Amniotic epithelial cell (primary cell): Measurements from ENCODE around the gene HCN2.
A peak's percentile ranks its signal among the peaks of the same experiment; 100 is the strongest.
"Not testable (repeated sequence)": the region's sequence is repeated elsewhere in the genome, so short reads cannot be mapped to it uniquely, and the experiment has no call there.

Source experiments
- DNase-seq: peaks from one replicate; pipeline ENCODE4 v3.0.0-alpha.2; 2010; ENCODE audit warnings: low read depth

Gene HCN2

DNA sequence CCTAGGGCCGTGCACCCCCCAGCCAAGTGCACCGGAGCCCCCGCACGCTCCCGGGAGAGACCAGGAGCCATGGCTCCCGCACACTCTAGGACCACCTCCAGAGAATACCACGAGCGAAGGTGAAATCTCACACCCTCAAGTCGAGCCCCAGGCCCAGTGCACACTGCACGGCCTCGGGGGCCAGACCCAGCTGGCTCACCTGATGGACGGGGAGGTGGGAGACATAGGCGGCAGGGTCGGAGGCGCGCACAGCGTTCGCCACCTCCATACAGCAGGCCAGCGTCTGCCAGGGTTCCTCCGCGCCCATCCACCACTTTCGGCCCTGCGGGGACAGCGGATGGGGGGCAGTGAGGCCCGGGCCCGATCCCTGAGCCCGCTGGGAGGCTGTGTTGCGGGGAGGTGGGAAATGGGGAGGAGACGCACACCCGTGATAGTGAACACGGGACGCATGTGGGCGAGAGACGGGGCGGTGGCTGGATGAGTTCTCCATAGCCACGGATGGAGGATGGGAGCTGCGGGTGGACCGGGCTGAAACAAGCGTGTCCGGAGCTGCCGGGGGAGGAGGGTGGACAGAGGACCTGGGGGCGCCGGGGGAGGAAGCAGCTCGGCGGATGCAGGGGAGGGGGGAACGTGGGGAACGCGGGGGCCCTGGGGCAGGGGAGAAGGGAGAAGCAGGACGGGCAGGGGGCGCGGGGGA, 30.6 kb downstream of the HCN2 start:
- no peak for DNase-seq

DNA sequence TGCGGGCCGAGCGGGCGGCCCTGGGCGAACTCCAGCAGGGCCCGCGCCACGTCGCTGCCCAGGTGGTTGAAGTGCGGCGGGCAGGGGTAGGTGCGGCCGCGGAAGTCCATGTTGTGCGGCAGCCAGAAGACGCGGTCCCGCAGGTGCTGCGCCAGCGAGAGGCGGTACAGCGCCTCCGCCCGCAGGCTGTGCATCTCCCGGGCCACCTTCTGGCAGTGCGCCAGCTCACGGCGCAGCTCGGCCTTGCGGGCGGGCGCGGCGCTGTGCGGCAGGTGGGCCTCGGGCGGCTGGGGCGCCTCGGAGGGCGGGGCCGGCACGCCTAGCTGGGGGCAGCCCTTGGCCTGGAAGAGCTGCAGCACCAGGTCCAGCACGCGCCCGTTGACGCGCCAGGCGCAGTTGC, 31.5 kb downstream of the HCN2 start:
- not testable (repeated sequence) for DNase-seq

DNA sequence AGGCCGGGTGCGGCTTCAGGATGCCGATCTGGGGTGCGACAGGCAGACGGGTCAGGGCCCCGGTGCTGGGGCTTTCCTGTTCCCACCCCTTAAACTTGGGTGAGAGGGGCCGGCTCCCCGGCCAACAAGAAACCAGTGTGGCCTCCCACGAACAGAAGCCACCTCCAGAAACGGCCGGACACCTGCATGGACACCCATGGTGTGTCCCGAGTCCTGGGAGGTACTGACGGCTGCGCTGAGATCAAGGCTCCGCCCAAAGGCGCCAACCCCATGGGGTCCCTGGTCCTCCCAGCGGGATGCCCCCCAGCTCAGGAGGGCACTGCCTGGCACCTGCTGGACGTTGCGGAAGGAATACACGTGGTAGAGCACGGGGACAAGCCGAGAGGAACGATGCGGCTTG, 32.1 kb downstream of the HCN2 start:
- DNase-seq: no peak

DNA sequence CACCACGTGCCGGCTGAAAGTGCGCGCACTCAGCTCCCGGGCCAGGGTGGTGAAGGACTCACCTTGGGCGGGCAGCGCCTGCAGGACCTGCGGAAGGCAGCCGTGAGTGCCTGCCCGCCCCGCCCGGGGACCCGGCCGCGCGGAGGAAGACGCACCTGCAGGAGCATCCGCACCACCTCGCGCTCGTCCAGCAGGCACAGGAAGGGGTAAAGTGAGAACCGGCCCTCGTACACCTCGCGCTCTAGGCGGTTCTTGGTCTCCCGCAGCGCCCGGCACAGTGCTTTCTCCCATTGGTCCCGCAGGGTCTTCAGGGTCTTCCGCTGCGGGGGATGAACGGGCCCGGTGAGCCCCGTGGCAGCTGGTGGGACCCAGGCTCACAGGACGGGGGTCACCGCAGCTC, 33.0 kb downstream of the HCN2 start:
- DNase-seq: no peak

DNA sequence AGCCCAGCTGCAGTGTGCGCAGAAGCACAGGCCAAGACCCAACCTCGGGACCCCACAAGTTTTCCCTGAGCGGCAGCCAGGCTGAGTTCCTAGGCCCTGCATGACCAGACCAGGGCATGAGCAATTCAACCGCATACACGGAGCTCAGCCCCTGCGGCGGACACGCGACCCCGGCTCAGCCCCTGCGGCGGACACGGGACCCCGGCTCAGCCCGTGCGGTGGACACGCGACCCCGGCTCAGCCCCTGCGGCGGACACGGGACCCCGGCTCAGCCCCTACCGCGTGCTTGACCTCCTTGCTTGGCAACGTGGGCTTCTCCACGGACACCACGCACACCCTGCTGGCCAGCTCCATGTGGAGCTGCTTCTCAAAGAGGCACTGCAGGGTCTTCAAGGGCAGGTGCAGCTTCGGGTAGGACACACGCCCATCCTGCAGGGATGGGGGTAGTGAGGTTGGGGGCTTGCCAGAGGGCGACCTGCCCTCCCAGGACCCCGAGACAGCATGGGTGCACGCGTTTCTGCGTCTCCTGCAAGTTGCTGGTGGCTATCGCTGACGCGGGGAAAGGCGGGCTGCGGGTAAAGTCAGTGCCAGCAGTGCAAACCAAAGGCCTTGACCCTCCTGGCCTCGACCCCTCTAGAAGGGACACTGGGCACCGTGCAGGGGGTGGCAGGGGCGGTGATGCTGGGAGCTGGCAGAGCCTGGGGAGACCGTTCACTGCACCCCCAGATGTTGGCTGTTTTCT, 33.7 kb downstream of the HCN2 start:
- DNase-seq: no peak

DNA sequence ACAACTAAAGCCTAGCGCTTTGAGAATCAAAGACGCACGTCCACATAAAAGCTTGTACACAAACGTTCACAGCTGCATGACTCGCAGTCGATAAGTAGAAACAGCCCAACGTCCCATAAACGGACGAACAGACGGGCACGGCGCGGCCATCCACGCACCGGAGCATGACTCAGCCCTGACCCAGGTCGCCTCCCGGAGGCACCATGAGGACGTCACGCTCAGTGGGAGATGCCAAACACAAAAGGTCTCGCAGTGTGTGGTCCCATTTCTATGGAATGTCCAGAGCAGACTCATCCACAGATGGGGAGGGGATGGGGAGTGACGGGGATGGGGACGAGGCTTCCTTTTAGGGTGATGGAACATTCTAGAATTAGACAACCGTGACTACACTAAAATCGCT, 34.3 kb downstream of the HCN2 start:
- peak; percentile 42 for DNase-seq

DNA sequence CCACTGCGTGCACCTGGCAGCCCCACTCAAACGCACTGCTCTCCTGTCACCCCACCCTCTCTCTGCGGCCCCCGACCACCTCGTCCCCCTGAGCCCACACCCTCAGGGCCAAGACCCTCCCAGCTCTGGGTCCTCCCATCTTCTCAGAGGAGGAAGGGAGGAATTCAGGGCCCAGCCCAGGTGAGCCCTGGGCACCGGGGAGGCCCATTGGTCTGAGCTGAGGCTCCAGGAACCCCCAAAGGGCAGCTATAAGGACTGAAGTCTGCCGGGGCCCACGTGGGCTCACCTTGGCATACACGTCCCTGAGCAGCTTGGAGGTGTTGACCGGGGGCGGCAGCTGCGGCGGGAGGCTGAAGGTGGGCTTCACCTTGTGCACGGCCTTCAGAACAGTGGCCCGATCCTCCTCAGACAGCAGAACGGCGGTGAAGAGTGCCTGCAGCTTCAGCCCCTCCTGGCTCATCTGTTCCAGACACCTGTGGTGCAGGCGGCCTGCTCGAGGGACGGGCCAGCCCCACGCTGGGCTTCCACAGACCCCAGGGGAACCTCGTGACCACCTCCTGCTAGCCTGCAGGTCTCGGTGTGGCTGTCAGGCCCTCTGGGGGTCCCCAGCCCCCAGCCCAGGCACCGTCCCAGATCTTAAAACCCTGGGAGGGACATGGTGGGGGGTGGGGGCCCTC, 34.9 kb downstream of the HCN2 start:
- DNase-seq: no peak

DNA sequence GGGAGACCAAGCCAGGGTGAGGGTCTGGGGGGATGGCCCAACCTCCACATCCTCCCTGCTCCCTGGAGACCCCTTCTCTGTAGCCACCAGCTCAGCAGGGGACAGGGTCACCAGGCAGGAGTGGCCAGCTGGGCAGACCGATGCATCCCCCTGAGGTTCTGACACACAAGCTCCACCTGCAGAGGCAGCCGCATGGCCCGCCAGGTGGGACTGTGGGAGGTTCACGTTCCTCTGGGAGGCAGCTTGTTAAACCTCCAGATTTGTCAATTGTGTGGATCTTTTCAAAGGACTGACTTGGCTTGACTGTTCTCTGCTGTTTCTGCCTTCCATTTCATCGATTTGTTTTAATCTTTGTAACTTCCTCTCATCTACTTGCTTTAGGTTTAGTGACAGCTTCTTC, 35.6 kb downstream of the HCN2 start:
- DNase-seq: no peak

DNA sequence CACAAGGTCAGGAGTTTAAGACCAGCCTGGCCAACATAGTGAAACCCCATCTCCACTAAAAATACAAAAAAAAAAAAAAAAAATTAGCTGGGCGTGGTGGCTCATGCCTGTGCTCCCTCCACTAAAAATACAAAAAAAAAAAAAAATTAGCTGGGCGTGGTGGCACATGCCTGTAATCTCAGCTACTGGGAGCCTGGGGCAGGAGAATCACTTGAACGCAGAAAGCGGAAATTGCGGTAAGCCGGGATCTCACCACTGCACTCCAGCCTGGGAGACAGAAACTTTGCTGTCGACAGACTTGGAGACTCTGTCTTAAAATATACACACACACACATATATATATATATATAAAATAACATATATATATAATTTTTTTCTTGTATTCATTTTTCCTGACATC, 36.9 kb downstream of the HCN2 start:
- DNase-seq: not testable (repeated sequence)

DNA sequence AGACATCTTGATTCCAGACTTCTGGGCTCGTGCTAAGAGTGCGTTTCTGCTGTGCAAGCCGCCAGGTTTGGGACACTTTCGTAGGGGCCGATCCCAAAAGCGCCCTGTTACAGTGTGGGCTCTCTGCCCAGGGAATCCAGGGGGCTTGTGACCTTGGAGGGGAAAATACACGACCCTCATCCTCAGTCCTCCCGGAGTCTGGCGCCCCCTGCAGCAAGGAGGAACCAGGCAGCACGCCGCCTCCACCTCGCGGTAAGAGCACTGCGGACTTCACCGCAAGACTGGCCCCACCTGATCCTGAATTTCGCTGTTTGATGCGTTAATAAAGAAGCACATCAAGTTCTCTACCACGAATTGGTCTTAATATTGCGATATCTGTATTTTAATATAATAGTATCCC, 38.5 kb downstream of the HCN2 start:
- DNase-seq: no peak

DNA sequence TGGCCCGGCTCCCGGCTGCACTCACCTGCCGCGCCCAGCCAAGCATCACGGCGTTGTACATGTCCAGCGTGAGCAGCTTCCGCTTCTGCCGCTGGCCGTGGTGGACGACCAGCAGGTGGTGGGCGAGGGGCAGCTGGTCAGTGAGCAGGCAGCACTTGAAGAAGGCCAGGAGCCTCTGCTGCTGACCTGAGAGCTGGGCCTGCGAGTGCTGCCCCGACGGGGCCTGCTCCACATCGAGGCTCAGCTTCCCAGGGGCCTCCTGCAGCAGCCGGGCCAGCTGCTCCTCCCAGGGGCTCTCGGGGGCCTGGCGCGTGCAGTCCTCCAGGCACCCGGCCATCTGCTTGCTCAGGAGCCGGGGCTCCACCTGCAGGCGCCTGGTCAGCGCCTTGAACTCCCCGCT, 39.8 kb downstream of the HCN2 start:
- DNase-seq: not testable (repeated sequence)

DNA sequence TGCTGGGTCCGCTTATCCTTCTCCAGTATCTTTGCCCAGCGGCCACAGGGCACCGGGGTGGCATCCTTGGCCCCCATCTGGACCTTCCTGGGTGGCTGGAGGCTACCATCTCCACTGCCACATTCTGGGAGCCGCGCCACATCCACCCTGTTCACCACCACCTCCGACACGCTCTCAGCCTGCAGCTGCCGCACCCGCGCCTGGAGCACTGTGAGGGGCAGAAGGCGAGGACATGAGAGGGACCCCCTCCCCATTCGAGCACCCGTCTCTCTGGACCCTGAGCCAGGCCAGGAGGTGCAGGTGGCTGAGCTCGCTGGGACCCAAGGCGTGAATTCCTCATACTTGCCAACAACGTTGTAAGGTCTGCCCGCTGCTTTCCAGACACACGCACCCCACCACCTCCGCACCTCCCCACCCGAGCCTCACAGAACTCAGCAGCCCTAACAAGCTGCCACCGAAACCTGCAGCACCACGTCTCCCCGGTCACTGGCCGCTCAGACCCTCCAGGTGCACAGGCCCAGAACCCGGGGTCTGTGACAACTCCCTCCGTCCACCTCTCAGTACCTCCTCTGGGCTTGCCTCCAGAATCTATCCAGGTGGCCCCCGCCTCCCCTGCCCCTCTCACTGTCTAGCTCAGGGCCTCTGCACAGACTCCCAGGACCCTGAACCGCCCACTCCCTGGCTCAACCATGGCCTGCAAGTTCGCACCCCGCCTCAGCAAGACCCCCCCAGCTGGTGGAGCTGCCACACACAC, 40.5 kb downstream of the HCN2 start:
- no peak for DNase-seq

DNA sequence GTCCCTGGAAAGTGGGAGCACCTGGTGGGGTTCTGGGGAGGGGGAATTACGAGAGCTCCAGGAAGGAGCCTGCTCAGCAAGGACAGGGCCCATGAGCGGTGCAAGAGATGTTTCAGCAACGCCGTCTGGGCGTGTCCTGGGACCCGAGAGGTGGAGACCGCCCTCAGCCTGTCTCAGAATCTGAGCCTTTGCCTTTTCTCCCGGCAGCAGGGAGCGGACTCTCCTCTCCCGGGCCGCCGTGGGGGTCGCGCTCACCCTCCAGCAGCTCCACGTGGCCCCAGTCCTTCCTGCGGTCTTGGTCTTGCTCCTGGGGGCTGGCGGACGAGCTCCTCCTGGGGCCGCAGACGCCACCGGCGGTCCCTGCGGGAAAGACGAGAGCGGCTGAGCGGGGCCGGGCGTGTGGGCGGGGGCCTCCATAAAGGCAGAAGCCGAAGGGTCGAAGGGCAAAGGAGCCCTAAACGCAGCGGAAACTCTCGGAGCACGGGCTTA, 42.9 kb downstream of the HCN2 start:
- DNase-seq: peak; percentile 47

DNA sequence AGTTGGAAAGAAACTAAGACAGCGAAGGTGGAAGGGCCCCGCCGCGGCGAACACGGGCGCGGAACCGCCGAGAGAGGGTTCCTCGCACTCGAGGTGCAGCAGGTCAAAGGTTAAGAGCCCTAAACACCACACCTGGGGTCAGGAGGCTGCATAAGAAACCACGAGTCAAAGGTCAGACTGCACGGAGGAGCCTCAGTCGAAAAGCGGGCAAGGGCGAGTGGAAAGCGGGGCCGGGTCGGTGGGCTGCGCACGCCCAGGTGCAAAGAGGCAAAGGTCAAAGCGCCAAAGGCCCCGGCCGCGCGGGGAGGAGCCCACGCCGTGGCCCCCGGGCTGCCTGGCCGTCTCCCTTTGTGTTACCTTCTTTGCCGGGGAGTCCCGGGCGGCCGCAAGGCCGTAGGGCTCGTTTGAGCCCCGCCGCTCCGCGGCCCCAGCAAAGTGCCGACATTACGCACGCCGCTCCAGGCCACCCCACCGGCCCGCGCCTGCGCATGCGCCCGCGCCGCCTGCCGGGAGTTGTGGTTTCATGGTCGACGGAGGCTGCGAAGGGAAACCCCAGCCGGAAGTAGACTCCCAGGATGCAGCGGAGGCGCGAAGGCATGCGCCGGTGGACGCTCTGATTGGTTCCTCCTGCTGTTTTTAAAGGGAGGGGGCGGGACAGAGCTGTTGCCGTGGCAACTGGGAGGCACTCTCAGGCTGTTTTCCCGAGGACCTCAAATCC, 43.5 kb downstream of the HCN2 start, which contains the start of gene POLRMT:
POLRMT (minus strand) TSS at position 470 of the 718 bp plus-strand sequence; CDS start at position 445, 25 bp downstream.
- DNase-seq: peak; percentile 96

DNA sequence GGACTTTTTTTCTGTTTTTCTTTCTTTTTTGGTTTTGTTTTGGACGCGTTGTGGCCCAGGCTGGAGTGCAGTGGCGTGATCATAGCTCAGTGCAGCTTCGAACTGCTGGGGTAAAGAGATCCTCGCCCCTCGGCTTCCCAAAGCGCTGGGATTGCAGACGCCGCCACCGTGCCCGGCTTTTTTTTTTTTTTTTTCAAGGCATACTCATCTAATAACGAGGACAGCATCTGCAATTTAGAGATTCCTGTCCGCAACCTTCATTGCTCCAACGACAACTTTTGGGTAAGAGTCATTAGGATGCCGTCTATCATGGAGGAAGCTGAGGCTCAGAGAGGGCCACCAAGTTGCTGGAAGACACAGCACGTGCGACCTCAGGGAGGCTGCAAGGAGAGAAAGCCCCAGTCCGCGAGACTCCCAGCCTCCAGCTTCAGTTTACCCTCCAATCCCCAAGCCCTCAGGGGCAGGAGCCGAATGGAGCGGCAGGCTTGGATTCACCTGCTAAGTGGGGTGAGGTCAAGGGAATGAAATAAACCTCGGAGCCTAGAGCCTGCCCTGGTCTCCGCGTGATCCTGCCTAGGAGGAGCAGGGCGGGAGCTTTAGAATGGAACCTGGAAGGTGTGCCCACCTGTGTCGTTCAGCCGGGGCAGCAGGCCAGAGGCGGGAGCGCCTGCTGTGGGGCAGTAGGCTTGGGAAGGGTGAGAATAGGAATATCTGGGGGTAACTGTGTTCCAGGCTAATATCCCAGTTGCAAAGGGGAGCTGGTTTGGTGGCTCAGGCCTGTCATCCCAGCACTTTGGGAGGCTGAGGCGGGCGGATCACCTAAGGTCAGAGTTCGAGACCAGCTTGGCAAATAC, 44.3 kb downstream of the HCN2 start:
- DNase-seq: no peak

DNA sequence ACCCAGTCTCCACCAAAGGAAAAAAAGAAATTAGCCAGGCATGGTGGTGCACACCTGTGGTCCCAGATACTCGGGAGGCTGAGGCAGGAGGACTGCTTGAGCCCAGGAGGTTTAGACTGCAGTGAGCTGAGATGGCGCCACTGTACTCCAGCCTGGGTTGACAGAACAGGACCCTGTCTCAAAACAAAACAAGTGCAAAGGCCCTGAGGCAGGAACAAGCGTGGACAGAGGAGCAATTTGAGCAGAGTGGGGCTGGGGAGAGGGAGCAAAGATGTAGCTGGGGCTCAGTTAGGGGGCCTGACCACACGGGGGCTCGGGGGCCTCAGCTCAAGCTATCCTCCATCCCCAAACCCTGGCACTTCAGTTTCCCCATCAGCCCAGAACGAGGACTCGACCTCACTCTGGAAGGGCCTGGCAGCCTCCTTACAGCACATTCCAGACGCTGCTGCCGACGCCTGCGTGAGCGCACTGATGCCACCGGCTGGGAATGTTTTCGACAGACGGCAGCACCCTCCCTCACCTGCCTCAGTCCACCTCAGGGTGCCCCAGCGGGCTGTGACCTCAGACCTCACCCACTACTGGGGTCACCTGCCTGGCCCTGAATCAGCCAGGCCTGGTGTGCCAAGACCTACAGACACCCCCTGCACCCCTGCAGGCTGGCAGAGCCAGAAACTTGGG, 45.4 kb downstream of the HCN2 start:
- DNase-seq: no peak

DNA sequence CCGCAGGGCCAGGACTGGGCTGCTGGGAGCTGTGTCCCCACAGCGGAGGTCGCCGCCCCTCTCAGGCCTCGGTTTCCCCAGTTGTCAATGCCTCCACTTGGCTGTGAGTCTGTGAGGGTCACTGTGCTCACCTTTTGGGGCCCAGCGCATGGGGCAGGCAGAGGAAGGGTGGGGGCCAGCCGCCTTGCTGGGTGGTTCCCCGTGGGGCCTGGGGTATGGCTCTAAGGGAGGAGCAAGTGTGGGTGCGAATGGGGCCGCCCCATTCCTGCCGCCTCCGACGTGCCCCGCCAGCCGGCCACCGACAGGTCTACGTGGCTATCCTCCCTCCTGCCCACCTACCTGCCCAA, 49.2 kb downstream of the HCN2 start:
- no peak for DNase-seq

DNA sequence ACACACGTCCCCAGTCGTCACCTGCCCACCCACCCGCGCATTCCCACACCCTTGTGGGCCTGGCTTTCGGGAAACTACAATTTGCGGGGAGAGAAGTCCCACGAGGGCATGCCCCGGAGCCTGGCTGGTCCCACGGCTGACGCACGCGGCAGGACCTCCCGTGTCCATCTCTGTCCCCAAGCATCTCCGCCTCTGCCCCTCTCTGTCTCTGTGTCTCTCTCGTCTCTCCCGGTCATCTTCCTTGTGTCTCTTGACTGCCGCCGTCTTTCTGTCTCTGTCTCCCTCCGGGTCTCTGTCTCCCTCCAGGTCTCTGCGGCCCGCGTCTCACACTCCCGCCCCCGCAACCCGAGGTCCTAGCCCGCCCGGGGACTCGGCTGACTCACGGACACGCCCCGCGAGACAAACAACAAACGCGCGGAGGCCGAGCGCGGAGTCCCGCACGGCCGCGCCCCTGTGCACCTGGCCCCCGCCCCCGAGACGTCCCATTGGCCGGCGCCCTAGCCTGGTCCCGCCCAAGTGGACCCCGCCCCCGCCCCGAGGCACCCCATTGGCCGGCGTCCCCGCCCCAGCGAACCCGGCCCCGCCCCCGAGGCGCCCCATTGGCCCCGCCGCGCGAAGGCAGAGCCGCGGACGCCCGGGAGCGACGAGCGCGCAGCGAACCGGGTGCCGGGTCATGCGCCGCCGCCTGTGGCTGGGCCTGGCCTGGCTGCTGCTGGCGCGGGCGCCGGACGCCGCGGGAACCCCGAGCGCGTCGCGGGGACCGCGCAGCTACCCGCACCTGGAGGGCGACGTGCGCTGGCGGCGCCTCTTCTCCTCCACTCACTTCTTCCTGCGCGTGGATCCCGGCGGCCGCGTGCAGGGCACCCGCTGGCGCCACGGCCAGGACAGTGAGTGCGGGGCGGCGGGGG, 49.8 kb downstream of the HCN2 start, which contains the start of gene FGF22:
FGF22 (plus strand) TSS at position 627 of the 908 bp plus-strand sequence; CDS start at position 674, 47 bp downstream.
- DNase-seq: peak; percentile 71

DNA sequence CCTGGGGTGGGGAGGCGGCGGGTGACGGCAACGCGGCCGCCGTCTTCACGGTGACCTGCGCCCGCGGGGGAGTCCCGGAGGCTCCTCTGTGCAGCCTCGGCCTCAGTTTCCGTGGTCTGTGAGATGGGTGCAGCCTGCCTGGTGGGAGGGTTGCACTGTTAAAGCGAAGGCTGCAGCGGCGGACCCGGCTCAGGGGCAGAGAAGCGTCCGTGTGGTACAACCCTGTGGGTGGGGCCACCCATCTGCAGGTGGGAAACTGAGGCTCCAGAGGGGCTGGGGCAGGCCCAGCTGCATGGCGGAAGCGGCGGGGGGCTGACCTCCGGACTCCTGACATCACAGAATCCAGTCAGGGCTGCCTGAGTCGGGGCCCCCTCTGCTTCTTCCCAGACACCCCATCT, 50.5 kb downstream of the HCN2 start:
- DNase-seq: no peak
